ENCODE data around the gene SRRD. TPM values are rescaled to one million over a fixed set of nuclear protein-coding genes. Genes with fewer than 3 reads are reported as not detected.

The SRRD gene
- total RNA-seq, 1 donor from 2014 or later = 34.4 TPM

DNA sequence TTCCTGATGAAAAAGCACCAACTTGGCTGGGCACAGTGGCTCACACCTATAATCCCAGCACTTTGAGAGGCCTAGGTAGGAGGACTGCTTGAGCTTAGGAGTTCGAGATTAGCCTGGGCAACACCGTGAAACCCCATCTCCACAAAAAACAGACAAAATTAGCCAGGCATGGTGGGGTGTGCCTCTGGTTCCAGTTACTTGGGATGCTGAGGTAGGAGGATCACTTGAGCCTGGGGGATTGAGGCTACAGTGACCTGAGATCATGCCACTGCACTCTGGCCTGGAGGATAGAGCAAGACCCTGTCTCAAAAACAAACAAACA is 3.1 kb upstream of the SRRD start:
- Histone ChIP-seq H3K4me3 (ENCODE audit: insufficient read depth, low read depth, low read length) (no peak overlapping the region), H2AFZ (ENCODE audit: low read depth, low read length) (no peak overlapping the region), H3K27me3 (ENCODE audit: insufficient read depth, low read length) (no peaks in the 10 kb centered on the region), H3K79me2 (ENCODE audit: insufficient read depth, low read length) (peaks cover 60% of the 10 kb centered on the region), H3K27ac (ENCODE audit: low read depth, low read length) (no peak overlapping the region), H3K9ac (ENCODE audit: low read length) (no peak overlapping the region), H3K36me3 (ENCODE audit: insufficient read depth, low read length) (peaks cover 4% of the 10 kb centered on the region), H4K20me1 (ENCODE audit: insufficient read depth, low read length) (no peaks in the 10 kb centered on the region), H3K4me1 (ENCODE audit: insufficient read depth, low read length) (peaks cover 48% of the 10 kb centered on the region), H3K9me3 (ENCODE audit: insufficient read depth, low read depth, low read length) (no peaks in the 10 kb centered on the region), H3K4me2 (ENCODE audit: low read length) (peak overlapping the region; percentile 32)
- TF ChIP-seq EZH2 (IDR thresholded peaks at IDR 0.05; ENCODE audit: insufficient read depth, low read length) = no peak
- TF ChIP-seq, protein P1, sequence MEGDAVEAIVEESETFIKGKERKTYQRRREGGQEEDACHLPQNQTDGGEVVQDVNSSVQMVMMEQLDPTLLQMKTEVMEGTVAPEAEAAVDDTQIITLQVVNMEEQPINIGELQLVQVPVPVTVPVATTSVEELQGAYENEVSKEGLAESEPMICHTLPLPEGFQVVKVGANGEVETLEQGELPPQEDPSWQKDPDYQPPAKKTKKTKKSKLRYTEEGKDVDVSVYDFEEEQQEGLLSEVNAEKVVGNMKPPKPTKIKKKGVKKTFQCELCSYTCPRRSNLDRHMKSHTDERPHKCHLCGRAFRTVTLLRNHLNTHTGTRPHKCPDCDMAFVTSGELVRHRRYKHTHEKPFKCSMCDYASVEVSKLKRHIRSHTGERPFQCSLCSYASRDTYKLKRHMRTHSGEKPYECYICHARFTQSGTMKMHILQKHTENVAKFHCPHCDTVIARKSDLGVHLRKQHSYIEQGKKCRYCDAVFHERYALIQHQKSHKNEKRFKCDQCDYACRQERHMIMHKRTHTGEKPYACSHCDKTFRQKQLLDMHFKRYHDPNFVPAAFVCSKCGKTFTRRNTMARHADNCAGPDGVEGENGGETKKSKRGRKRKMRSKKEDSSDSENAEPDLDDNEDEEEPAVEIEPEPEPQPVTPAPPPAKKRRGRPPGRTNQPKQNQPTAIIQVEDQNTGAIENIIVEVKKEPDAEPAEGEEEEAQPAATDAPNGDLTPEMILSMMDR (IDR thresholded peaks at IDR 0.05; ENCODE audit: insufficient read depth, low read depth, low read length) = no peak
- DNase-seq (ENCODE audit: low read depth) (no peak), FAIRE-seq (no peak)
- Mint-ChIP-seq H3K4me3 (ENCODE audit: unreplicated experiment) (peak overlapping the region; percentile 40), H3K27me3 (ENCODE audit: low read depth, unreplicated experiment) (no peaks in the 10 kb centered on the region), H3K4me1 (ENCODE audit: low read depth, unreplicated experiment) (peaks cover 57% of the 10 kb centered on the region), H3K27ac (ENCODE audit: unreplicated experiment) (no peak overlapping the region), H3K36me3 (ENCODE audit: low read depth, unreplicated experiment) (peaks cover 4% of the 10 kb centered on the region), H3K9me3 (ENCODE audit: unreplicated experiment) (no peaks in the 10 kb centered on the region)

DNA sequence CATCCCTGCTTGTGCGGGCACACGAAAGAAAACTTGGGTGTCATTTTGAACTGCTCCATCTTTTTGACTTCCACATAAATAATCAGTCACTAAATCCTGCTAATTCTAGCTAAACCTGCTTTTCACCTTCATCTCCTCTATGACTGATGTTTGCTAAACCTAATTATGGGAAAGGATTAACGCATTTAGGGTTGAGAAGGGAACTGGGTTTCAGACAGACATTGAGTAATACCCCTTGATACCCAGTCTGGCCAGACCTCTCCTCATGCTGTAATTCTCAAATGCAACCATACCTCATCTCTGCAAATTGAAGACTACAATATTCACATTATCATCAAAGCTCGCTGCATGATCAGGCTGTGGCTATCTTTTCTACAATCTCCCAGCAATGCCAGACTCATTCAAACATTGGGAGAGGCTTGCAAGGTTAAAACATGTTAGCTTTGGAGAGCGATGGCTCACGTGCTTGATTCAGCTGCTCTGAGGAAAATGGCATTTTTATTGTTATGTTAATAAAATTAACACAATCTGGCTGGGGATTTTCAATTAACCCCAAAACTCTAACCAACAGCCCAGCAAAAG is 2.5 kb upstream of the SRRD start:
- Histone ChIP-seq H2AFZ (ENCODE audit: low read depth, low read length) (no peak overlapping the region), H3K4me3 (ENCODE audit: insufficient read depth, low read depth, low read length) (no peak overlapping the region), H3K27me3 (ENCODE audit: insufficient read depth, low read length) (no peaks in the 10 kb centered on the region), H3K27ac (ENCODE audit: low read depth, low read length) (no peak overlapping the region), H3K4me2 (ENCODE audit: low read length) (no peak overlapping the region), H3K79me2 (ENCODE audit: insufficient read depth, low read length) (peaks cover 66% of the 10 kb centered on the region), H3K9ac (ENCODE audit: low read length) (no peak overlapping the region), H4K20me1 (ENCODE audit: insufficient read depth, low read length) (no peaks in the 10 kb centered on the region), H3K36me3 (ENCODE audit: insufficient read depth, low read length) (peaks cover 4% of the 10 kb centered on the region), H3K9me3 (ENCODE audit: insufficient read depth, low read depth, low read length) (no peaks in the 10 kb centered on the region), H3K4me1 (ENCODE audit: insufficient read depth, low read length) (peaks cover 45% of the 10 kb centered on the region)
- no peaks in the 10 kb centered on the region for H3K9me3 Mint-ChIP-seq (ENCODE audit: unreplicated experiment)
- no peak overlapping the region for H3K27ac Mint-ChIP-seq (ENCODE audit: unreplicated experiment)
- no peak for FAIRE-seq
- TF ChIP-seq, protein P1 (IDR thresholded peaks at IDR 0.05; ENCODE audit: insufficient read depth, low read depth, low read length) = no peak
- no peak for TF ChIP-seq EZH2 (IDR thresholded peaks at IDR 0.05; ENCODE audit: insufficient read depth, low read length)
- no peak for DNase-seq (ENCODE audit: low read depth)
- peak overlapping the region; percentile 97 for H3K4me3 Mint-ChIP-seq (ENCODE audit: unreplicated experiment)
- H3K27me3 Mint-ChIP-seq (ENCODE audit: low read depth, unreplicated experiment) = no peaks in the 10 kb centered on the region
- H3K4me1 Mint-ChIP-seq (ENCODE audit: low read depth, unreplicated experiment) = peaks cover 62% of the 10 kb centered on the region
- H3K36me3 Mint-ChIP-seq (ENCODE audit: low read depth, unreplicated experiment) = peaks cover 4% of the 10 kb centered on the region

DNA sequence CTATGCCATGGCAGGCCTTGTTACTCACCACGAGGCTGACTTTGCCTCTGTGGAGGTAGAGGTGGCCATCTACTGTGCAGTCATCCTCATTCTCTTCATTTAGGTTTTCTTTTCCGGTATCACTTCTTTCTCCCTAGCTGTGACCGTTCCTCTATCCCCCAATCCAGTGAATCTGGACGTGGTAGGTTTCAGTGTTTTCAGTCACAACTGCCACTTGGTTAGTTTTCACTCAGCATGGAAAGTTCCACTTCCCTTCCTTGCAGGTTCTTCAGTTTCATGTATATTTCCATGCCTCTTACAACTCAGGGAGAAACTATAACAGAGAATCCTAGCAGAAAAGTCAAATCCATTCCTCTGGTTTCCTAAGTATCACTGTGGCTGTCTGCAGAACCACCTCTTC is 2.0 kb upstream of the SRRD start:
- Histone ChIP-seq H3K79me2 (ENCODE audit: insufficient read depth, low read length) (peaks cover 71% of the 10 kb centered on the region), H3K9ac (ENCODE audit: low read length) (no peak overlapping the region), H2AFZ (ENCODE audit: low read depth, low read length) (no peak overlapping the region), H3K4me2 (ENCODE audit: low read length) (no peak overlapping the region), H3K4me1 (ENCODE audit: insufficient read depth, low read length) (peaks cover 40% of the 10 kb centered on the region), H4K20me1 (ENCODE audit: insufficient read depth, low read length) (no peaks in the 10 kb centered on the region), H3K36me3 (ENCODE audit: insufficient read depth, low read length) (peaks cover 4% of the 10 kb centered on the region), H3K9me3 (ENCODE audit: insufficient read depth, low read depth, low read length) (no peaks in the 10 kb centered on the region), H3K4me3 (ENCODE audit: insufficient read depth, low read depth, low read length) (no peak overlapping the region), H3K27me3 (ENCODE audit: insufficient read depth, low read length) (no peaks in the 10 kb centered on the region), H3K27ac (ENCODE audit: low read depth, low read length) (no peak overlapping the region)
- FAIRE-seq = no peak
- TF ChIP-seq, protein P1 (IDR thresholded peaks at IDR 0.05; ENCODE audit: insufficient read depth, low read depth, low read length) = no peak
- no peak for TF ChIP-seq EZH2 (IDR thresholded peaks at IDR 0.05; ENCODE audit: insufficient read depth, low read length)
- Mint-ChIP-seq H3K27ac (ENCODE audit: unreplicated experiment) (no peak overlapping the region), H3K36me3 (ENCODE audit: low read depth, unreplicated experiment) (peaks cover 4% of the 10 kb centered on the region), H3K4me3 (ENCODE audit: unreplicated experiment) (peak overlapping the region; percentile 97), H3K4me1 (ENCODE audit: low read depth, unreplicated experiment) (peaks cover 60% of the 10 kb centered on the region), H3K27me3 (ENCODE audit: low read depth, unreplicated experiment) (no peaks in the 10 kb centered on the region), H3K9me3 (ENCODE audit: unreplicated experiment) (no peaks in the 10 kb centered on the region)
- no peak for DNase-seq (ENCODE audit: low read depth)

Measured in astrocyte (in vitro differentiated cells and primary cell).